ENCODE results near the gene CYYR1.

GRCh38 chr21:26540651-26541050 is 32.4 kb downstream of the CYYR1 start:
- TF ChIP-seq, protein P1, sequence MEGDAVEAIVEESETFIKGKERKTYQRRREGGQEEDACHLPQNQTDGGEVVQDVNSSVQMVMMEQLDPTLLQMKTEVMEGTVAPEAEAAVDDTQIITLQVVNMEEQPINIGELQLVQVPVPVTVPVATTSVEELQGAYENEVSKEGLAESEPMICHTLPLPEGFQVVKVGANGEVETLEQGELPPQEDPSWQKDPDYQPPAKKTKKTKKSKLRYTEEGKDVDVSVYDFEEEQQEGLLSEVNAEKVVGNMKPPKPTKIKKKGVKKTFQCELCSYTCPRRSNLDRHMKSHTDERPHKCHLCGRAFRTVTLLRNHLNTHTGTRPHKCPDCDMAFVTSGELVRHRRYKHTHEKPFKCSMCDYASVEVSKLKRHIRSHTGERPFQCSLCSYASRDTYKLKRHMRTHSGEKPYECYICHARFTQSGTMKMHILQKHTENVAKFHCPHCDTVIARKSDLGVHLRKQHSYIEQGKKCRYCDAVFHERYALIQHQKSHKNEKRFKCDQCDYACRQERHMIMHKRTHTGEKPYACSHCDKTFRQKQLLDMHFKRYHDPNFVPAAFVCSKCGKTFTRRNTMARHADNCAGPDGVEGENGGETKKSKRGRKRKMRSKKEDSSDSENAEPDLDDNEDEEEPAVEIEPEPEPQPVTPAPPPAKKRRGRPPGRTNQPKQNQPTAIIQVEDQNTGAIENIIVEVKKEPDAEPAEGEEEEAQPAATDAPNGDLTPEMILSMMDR (IDR thresholded peaks at IDR 0.05; ENCODE audit: poor library complexity, severe bottlenecking): no peak
- TF ChIP-seq EZH2 (IDR thresholded peaks at IDR 0.05; ENCODE audit: borderline replicate concordance, insufficient read depth, low read length, poor library complexity, severe bottlenecking) (no peak), POLR2AphosphoS5 (IDR thresholded peaks at IDR 0.05) (no peak), EP300 (conservative IDR thresholded peaks at IDR 0.05; ENCODE audit: poor library complexity, severe bottlenecking) (no peak), REST (IDR thresholded peaks at IDR 0.05; ENCODE audit: borderline replicate concordance) (no peak), SMC3 (conservative IDR thresholded peaks at IDR 0.05; ENCODE audit: poor library complexity) (no peak)

All from neural cell (in vitro differentiated cells).